NCI-H1930 (cell line): ENCODE results near the gene SLC26A11.
"Not testable (repeated sequence)": the region's sequence is repeated elsewhere in the genome, so short reads cannot be mapped to it uniquely, and the experiment has no call there.

ENCODE experiments used
- DNase-seq, 2 experiments: peaks; one replicate each; lab custom pipeline; 2025; lab: John Stamatoyannopoulos, UW

SLC26A11 gene

DNA sequence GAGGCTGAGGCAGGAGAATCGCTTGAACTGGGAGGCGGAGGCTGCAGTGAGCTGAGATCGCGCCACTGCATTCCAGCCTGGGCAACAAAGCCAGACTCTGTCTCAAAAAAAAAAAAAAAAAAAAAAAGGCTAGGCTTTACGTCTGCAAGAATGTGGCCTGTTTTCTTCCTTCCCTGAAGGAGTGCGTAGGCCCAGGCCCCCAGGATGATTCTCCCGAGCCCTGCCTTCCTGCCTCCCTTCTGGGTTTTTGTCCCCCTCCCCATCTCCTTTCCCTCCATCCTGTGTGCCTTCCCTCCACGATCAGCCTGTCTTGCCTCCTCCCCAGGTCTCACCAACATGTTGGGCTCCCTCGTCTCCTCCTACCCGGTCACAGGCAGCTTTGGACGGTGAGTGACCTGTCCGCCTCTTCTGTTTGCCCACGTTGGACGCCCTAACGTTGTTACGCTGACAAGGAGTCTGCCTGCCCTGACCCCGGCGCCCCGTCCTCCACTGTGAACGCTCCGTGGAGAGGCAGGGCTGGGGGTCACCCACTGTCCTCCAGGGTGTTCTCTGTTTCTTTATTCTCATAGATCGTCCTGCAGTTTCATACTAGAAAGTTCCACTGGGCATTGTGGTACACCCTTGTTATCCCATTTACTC lies 24.8 kb downstream of the SLC26A11 start:
- DNase-seq, result no peak

DNA sequence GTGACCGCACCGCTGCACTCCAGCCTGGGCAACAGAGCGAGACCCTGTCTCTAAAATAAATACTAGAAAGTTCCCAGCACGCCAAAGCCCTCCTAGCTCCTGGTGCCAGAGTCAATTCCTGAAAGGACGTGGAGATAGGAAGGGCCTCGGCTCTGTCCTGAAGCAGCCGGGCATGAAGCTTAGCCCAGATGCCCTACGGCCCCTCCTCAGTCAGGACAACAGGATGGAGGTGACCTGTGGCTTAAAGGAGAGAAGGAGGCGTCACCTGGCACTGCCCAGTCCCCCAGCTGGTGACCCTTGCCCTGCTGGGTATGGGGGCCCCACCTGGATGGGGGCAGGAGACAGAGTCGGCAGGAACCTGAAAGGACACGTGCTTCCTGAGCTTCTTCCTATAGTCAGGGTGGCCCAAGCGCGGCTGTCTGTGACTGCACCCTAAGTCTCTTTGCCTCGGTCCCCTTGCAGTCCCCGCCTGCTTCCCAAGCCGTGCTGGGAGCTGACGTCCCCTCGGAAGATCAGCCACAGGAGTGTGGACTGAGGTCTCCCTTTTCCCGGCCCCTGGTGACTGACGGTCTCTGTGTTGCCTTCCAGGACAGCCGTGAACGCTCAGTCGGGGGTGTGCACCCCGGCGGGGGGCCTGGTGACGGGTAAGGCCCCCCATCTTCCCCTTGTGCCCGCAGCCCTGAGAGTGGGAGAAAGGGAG lies 25.5 kb downstream of the SLC26A11 start:
- no peak for DNase-seq

DNA sequence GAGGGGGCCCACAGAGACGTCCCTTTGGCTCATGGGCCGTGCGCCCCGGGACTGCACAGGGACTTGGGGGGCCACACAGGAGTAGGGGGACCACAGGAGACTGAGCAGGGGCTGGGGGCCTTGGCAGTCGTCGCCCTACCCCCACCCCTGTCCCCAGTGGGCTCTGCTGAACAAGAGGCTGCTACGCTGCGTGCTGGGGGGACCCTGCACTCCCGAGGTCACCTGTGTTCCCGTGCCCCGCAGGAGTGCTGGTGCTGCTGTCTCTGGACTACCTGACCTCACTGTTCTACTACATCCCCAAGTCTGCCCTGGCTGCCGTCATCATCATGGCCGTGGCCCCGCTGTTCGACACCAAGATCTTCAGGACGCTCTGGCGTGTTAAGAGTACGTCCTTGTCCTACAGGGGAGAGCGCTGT lies 26.0 kb downstream of the SLC26A11 start:
- no peak for DNase-seq

DNA sequence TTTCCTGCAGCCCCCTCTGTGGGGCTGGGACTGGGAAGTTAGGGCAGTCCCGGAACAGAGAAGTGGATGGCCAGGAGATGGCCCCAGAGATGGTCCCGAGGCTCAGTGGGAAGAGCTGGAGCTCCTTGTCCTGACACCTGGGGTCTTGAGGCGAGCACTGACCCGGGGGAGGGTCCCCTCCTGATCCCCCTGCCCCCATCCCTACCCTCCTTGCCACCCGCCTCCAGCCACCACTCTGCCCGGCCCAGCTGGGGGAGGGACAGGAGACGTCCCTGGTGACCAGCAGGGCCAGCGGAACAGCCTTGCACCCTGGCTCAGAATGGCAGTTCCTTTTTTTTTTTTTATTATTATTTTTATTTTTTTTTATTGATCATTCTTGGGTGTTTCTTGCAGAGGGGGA lies 26.5 kb downstream of the SLC26A11 start:
- DNase-seq, result no peak

DNA sequence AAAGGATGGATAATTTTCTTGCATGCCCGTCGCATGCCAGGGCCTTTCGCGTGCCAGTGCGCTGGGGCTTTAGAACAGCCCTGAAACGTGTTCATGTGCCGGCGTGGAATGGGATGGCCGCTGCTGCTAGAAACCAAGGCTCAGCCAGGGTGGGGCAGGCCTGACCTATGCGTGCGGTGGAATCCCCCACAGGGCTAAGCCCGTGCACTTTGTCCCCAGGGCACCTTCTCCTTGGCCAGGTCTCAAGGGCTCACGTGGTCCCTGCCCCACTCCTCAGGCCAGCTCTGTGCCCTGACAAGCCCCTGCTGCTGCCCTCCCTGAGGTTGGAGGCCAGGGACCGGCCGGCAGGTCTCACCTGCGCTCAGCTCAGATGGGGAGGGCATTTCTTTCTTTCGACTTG lies 27.3 kb downstream of the SLC26A11 start:
- no peak for DNase-seq

DNA sequence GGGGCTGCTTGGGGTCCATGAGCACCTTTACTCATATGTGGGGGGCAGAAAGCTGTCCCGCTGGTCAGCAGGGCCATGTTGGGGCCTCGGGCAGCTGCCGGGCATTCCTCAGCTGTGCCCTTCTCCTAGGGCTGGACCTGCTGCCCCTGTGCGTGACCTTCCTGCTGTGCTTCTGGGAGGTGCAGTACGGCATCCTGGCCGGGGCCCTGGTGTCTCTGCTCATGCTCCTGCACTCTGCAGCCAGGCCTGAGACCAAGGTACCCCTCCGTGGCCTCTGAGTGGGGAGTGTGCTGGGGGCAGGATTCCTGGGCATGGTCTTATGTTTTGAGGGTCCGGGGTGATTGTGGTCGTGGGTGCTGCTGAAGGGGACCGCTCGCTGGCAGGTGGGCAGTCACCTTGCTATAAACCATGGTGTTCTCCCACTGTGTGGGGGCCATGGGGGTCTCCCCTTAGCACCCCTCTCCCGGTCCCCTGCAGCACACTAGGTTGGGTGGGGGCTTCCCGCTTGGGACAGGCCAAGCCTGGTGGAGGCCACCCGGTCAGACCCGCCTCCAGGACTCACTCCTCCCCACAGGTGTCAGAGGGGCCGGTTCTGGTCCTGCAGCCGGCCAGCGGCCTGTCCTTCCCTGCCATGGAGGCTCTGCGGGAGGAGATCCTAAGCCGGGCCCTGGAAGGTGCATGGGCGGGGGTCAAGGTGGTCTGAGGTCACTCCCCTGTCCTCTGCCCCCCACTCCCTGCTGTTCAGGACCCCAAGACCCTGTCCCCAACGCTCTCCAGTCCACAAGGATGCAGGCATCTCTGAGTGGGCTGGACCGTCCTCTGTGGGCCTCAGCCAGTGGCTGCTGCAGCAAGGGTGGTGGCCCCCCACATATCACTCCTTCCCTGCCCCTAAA lies 28.0 kb downstream of the SLC26A11 start:
- no peak for DNase-seq

DNA sequence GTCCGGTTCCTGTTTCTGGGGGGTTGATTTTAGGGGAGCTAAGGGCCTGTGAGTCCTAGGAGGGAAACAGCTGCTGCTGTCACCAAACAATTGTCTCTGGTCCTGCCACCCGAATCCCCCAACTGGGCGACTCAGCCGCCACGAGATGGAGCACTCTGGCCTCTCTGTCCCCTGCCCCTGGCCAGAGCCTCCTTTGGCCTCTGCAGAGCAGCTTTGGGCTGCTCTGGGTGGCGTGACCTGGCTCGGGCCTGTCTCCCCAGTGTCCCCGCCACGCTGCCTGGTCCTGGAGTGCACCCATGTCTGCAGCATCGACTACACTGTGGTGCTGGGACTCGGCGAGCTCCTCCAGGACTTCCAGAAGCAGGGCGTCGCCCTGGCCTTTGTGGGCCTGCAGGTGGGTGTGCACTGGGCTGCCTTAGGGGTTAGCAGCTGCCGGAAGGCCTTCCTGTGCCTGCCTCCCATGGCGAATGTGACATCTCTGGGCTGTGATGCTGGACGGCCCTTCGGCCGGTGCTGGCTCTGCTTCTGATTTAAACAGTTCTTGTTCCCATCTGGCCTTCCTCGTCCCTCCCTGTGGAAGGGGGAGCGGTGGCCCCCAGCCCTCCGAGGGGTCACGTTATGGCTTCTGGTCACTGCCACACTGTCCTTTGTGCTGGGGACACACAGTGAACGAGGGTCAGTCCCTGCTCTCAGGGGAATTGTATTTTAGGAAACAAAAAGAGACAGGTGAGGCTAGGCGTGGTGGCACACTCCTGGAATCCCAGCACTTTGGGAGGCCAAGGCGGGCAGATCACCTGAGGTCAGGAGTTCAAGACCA lies 28.9 kb downstream of the SLC26A11 start:
- DNase-seq, result no peak

DNA sequence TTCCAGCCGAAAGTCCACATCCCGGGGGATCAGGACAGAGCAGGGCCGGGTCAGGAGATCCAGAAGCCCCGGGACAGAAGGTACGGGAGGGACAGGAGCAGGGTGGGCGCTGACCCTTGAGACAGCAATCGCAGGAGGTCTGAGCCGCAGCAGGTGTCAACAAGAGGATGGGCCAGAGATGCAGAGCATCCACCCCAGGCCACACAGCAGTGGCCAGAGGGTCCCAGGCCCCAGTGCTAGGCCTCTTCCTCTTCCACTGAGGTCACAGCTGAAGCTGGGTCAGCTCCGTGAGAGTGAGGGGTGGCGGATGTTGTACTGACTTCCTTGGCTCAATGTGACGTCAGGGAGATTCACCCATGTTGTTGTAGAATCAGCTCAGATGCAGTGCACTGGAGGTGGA lies 31.7 kb downstream of the SLC26A11 start:
- no peak for DNase-seq

DNA sequence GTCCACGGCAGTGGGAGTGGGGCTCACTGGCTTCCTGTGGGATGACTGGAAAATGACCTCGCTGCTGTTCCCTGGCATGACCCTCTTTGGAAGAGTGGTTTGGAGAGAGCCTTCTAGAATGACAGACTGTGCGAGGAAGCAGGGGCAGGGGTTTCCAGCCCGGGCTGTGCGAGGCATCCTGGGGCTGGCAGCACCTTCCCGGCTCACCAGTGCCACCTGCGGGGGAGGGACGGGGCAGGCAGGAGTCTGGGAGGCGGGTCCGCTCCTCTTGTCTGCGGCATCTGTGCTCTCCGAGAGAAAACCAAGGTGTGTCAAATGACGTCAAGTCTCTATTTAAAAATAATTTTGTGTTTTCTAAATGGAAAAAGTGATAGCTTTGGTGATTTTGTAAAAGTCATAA lies 32.6 kb downstream of the SLC26A11 start:
- no peak for DNase-seq

DNA sequence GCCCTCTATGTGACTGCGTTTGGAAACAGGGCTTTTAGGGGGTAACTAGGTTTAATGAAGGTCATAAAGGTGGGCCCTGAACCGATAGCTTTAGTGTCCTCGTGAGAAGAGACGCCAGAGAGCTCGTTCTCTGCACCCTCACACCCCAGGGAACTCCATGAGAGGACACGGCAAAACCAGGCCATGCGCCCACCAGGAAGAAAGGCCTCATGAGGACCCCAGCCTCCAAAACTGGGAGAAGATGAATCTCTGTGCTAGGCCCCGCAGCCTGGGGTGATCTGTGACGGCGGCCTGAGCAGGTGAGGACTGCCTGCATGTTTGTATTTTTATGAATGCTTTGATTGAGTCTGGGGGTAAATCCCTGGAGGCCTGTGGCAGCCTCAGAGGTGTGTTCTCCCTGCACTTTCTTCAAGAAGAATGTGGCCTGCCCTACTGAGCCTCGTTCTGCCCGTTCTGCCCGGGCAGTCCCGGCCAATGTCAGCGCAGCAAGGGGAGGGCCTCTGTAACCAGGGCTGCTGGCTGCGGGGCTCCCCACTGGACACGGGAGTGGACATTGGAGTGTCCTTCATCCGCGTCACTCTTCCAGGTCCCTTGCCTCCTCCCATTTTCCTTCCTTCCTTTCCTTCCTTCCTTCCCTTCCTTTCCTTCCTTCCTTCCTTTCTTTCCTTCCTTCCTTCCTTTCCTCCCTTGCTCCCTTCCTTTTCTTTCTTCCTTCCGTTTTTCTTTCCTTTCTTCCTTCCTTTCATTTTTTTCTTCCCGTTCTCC lies 33.6 kb downstream of the SLC26A11 start:
- DNase-seq, result no peak

DNA sequence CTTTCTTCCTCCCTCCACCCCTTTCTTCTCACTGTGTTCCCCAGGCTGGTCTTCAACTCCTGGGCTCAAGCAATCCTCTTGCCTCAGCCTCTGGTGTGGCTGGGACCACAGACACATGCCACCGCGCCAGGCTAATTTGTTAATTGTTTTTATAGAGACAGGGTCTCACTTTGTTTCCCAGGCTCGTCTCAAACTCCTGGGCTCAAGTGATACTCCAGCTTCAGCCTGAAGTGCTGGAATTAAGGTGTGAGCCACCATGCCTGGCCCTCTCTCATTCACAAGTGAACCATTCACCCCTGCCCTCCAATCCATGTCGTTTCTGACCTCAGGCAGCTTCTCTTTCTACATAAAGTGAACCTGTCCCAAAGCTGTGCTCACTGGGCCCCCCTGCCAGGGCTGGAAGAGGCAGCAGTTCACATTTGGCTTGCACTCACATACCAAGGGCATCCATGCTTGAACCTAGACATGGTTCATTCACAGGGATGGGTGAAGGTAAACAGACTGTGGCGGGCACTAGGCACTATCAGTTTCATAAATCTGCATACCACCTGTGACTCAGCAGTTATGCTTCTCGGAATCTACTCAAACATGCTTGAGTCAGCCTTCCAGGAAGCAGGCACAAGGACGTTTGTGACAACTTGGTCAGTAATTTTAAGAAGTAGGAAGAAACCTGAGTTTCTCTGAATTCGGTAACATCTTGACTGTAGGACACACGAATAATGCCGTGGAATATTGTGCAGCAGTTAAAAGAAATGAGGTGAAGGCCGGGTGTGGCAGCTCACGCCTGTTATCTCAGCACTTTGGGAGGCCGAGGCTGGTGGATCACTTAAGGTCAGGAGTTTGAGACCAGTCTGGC lies 34.4 kb downstream of the SLC26A11 start:
- no peak for DNase-seq

DNA sequence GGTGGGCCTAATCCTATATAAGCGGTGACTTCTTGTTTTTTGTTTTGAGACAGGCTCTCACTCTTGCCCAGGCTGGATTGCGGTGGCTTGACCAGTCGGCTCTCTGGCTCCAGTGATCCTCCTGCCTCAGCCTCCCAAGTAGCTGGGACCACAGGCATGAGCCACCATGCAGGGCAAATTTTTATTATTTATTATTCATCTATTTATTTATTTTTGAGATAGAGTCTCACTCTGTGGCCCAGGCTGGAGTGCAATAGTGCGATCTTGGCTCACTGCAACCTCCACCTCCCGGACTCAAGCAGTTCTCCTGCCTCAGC lies 35.8 kb downstream of the SLC26A11 start:
- no peak for DNase-seq

DNA sequence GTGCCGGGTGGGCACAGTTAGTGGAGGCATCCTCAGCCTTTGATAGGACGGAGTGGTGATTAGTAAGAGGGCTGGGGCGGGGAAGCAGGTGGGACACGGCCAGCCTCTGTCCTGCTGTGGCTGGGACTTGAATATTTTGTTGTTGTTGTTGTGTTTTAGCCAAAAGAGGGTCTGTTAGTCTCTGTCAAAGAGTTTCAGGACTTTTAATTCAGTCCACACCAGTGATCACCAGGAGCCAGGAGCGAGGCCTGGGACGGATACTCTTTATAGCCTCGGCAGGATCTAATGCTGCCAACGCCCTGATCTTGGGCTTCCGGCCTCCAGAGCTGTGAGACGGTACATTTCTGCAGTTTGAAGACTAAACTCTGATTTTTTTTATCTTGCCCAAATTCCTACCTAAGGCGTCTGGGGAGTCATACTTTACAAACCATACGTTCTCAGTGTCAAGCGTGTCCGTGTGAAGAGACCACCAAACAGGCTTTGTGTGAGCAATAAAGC lies 37.5 kb downstream of the SLC26A11 start:
- DNase-seq, result no peak

DNA sequence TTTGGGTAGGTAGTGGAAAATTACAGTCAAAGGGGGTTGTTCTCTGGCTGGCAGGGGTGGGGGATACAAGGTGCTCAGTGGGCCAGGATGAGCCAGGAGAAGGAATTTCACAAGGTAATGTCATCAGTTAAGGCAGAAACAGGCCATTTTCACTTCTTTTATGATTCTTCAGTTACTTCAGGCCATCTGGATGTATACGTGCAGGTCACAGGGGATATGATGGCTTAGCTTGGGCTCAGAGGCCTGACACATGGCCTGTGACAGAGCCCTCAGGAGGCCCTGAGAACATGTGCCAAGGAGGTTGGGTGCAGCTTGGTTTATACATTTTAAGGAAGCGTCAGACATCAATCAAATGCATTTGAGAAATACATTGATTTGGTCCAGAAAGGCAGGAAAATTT lies 38.1 kb downstream of the SLC26A11 start:
- DNase-seq, result not testable (repeated sequence)

DNA sequence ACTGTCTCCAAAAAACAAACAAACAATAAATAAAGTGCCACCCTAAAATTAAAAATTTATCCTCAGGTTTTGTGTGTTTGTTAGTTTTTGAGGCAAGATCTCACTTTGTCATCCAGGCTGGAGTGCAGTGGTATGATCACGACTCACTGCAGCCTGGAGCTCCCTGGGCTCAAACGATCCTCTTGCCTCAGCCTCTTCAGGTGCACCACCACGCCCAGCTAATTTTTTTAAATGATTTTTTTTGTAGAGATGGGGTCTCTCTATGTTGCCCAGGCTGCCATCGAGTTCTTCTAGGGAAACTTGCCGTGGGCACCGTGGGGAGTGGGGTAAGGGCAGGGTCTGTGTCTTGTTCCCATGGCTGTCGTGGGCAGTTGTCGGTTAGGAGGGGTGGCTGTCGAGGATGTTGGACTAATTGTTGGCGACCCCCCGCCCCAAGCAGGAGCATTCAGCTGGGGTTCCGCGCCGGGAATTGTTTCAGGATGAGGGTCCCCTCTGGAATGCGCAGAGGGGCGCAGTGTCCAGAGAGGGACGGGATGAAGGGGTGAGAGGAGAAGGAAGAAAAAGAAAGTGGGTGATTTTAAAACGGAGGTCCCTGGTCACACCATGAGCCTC lies 39.3 kb downstream of the SLC26A11 start:
- no peak for DNase-seq

DNA sequence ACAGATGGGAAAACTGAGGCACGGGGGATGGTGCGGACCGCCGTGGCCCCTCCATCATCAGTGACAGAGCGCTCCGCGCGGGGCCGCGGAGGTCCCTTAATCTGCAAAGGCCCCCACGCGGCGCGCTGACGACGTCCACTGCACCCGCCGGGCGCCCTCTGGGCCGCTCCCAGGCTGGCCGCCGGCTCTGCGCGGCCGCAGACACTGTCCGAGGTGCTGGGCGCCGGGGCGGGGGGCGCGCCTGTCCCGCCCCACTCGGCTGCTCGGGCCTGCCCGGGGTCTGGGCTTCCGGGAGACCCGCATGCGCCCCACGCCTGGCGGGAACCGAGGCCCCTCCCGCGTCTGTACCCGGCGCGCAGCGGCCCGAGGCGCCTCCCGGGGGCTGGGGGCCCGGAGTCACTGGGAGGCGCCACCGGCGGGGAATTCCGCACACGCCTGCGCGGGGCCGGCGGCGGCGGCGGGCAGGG lies 39.9 kb downstream of the SLC26A11 start:
- peak; percentile 70 to 84 for DNase-seq

DNA sequence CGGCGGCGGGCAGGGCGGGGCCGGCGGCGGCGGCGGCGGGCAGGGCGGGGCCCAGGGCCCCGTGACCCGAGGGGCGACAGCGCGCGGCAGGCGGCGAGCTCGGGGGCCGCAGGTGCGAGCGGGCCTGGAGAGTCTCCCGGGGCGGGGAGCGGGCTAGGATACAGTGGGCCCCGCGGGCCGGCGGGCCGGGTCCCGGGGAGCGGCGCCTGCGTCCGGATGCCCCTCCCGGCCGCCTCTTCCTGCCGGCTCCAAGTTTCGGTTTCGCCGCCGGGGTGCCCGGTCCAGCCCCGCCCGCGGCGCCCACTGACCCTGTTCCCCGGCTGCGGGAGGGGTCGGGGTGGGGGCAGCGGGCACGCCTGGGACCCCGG lies 40.5 kb downstream of the SLC26A11 start, which contains the start of gene RNF213:
RNF213 (plus strand) TSS at position 62 of the 368 bp plus-strand sequence. CDS start 2,830 bp downstream, outside the sequence.
- DNase-seq, result peak in 1 of 2 experiments; percentile 33

DNA sequence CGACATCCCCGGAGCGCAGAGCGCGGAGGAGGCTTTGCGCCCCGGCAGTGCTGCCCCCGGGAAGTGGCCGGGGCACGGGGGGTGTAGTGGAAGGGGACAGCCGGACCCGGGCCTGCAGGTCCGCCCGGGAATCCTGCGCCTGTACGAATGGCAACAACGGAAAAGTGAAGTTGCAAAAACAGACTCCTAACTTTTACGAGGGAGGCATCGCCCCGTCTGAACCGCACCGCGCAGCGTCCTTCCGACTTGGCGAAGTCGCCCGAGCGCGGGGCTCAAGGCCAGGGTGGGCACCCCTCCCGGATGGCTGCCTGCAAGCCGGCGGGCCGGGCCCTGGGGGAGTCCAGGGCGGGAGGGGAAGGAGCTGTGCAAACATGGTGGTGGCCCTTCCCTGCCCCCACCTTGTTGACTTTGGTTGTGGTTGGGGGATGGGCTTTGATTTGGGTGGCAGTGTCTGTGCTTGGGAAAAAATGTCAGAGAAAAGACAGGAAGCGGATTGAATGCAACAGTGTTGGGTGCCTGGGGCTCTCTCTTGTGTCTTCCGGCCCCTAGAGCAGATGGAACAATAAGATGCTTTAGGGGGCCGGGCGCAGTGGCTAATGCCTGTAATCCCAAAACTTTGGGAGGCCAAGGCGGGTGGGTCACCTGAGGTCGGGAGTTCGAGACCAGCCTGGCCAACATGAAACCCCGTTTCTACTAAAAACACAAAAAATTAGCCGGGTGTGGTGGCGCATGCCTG lies 41.1 kb downstream of the SLC26A11 start:
- no peak for DNase-seq

DNA sequence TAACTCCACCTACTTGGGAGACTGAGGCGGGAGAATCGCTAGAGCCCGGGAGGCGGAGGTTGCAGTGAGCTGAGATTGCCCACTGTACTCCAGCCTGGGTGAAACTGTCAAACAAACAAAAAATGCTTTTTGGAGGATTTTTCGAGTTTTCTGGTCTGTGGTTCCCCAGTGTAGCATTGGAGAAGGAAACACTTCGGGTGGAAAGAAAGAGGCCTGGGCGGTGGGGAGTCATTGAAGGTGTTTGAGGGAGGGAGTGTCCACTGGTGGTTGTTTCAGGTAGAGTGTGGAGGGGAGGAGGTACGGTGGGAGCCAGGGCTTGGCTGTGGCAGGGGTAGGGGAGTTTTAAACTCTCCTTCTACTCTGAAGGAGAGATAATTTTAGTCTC lies 41.7 kb downstream of the SLC26A11 start:
- no peak for DNase-seq
